ENCODE measurements around the gene FOXJ3. TPM values are rescaled to one million over a fixed set of nuclear protein-coding genes. Genes with fewer than 3 reads are reported as not detected.

Gene FOXJ3
- total RNA-seq, 1 experiment from 2014 or later: 51.1 TPM

DNA sequence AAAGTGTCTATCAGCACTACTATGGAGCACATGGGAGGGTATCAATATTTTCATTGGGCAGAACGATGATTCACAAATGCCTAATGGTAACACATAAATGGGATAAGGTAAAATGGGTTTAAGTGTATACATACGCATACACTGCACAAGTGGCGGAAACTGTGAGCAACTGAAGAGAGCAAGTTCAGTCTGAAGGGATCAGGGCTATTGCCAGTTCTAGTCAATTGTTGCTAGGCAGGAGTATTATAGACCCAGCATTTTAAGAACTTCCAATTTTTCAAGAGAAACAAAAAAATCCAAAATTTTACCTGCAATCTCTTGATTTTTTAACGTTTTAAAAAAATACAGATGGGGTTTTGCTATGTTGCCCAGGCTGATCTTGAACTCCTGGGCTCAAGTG lies 23.1 kb downstream of the FOXJ3 start:
- peaks cover 0 to 6% of the 10 kb centered on the region in 2 experiments; a peak in 2 of 4 replicates for H3K4me1 ChIP-seq (ENCODE audit: control insufficient read depth in 1 of 2, insufficient read depth in 2 of 2, low read length in 2 of 2)
- peaks cover 50% of the 10 kb centered on the region; the same call in 1 of the 2 replicates for H4K20me1 ChIP-seq (ENCODE audit: insufficient read depth)
- BruUV-seq (replicated peaks): no TSS peak
- POLR2A ChIA-PET: no interaction called here
- H3K36me3 ChIP-seq (ENCODE audit: control insufficient read depth in 1 of 2, insufficient read depth in 2 of 2, low read length in 2 of 2): peaks cover 0 to 7% of the 10 kb centered on the region in 2 experiments; a peak in 1 of 4 replicates
- no peak overlapping the region for H3K27ac ChIP-seq (ENCODE audit: low read depth, low read length)
- H3K9me3 ChIP-seq (ENCODE audit: control insufficient read depth in 1 of 2, insufficient read depth in 1 of 2, low read depth in 1 of 2, low read length in 2 of 2): no peaks in the 10 kb centered on the region
- ATAC-seq (no peak), DNase-seq (ENCODE audit: low read depth, low spot score) (no peak)
- RAD21 ChIA-PET (ENCODE audit: low non-redundant PET in 1 of 2, low total read pairs in 2 of 2, uncharacterized antibody in 2 of 2, unreplicated experiment in 2 of 2): no interaction called here
- H3K9ac ChIP-seq (ENCODE audit: low read length): no peak overlapping the region
- no peaks in the 10 kb centered on the region for H3K9me2 ChIP-seq (ENCODE audit: insufficient read depth)
- no peaks in the 10 kb centered on the region for H3K27me3 ChIP-seq (ENCODE audit: insufficient read depth, low read length)
- no peak overlapping the region for H3K4me3 ChIP-seq (replicated peaks in 1 of 2; ENCODE audit: low read depth in 1 of 2, low read length in 2 of 2)
- CTCF ChIA-PET: no interaction called here
- no peak overlapping the region for H3K4me2 ChIP-seq (ENCODE audit: low read length)
- peaks cover 96% of the 10 kb centered on the region for H3K79me2 ChIP-seq (ENCODE audit: insufficient read depth, low read length)
- TF ChIP-seq ZNF274 (IDR thresholded peaks at IDR 0.05; ENCODE audit: low read depth, low read length) (no peak), EZH2 (IDR thresholded peaks at IDR 0.05) (no peak), SIN3A (IDR thresholded peaks at IDR 0.05; ENCODE audit: low read depth) (no peak), TCF7L2 (IDR thresholded peaks at IDR 0.05; ENCODE audit: borderline replicate concordance, extremely low read depth, insufficient read depth, insufficient read length) (no peak), FOSL1 (IDR thresholded peaks at IDR 0.05; ENCODE audit: low read depth) (no peak), RAD21 (IDR thresholded peaks at IDR 0.05; ENCODE audit: low read depth) (no peak), YY1 (IDR thresholded peaks at IDR 0.05; ENCODE audit: extremely low read depth, insufficient replicate concordance, low read depth, low read length) (no peak), SRF (IDR thresholded peaks at IDR 0.05; ENCODE audit: low read depth) (no peak), CEBPB (IDR thresholded peaks at IDR 0.05; ENCODE audit: low read depth) (no peak)
- TF ChIP-seq, protein P1, sequence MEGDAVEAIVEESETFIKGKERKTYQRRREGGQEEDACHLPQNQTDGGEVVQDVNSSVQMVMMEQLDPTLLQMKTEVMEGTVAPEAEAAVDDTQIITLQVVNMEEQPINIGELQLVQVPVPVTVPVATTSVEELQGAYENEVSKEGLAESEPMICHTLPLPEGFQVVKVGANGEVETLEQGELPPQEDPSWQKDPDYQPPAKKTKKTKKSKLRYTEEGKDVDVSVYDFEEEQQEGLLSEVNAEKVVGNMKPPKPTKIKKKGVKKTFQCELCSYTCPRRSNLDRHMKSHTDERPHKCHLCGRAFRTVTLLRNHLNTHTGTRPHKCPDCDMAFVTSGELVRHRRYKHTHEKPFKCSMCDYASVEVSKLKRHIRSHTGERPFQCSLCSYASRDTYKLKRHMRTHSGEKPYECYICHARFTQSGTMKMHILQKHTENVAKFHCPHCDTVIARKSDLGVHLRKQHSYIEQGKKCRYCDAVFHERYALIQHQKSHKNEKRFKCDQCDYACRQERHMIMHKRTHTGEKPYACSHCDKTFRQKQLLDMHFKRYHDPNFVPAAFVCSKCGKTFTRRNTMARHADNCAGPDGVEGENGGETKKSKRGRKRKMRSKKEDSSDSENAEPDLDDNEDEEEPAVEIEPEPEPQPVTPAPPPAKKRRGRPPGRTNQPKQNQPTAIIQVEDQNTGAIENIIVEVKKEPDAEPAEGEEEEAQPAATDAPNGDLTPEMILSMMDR (IDR thresholded peaks at IDR 0.05 in 2 of 3, conservative IDR thresholded peaks at IDR 0.05 in 1 of 3; ENCODE audit: borderline replicate concordance in 1 of 3, insufficient read depth in 1 of 3, low read depth in 2 of 3, low read length in 2 of 3): no peak
- TF ChIP-seq, protein P2, sequence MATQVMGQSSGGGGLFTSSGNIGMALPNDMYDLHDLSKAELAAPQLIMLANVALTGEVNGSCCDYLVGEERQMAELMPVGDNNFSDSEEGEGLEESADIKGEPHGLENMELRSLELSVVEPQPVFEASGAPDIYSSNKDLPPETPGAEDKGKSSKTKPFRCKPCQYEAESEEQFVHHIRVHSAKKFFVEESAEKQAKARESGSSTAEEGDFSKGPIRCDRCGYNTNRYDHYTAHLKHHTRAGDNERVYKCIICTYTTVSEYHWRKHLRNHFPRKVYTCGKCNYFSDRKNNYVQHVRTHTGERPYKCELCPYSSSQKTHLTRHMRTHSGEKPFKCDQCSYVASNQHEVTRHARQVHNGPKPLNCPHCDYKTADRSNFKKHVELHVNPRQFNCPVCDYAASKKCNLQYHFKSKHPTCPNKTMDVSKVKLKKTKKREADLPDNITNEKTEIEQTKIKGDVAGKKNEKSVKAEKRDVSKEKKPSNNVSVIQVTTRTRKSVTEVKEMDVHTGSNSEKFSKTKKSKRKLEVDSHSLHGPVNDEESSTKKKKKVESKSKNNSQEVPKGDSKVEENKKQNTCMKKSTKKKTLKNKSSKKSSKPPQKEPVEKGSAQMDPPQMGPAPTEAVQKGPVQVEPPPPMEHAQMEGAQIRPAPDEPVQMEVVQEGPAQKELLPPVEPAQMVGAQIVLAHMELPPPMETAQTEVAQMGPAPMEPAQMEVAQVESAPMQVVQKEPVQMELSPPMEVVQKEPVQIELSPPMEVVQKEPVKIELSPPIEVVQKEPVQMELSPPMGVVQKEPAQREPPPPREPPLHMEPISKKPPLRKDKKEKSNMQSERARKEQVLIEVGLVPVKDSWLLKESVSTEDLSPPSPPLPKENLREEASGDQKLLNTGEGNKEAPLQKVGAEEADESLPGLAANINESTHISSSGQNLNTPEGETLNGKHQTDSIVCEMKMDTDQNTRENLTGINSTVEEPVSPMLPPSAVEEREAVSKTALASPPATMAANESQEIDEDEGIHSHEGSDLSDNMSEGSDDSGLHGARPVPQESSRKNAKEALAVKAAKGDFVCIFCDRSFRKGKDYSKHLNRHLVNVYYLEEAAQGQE (IDR thresholded peaks at IDR 0.05; ENCODE audit: low read depth): no peak
- no peak overlapping the region for H2AFZ ChIP-seq (ENCODE audit: low read depth, low read length, poor library complexity, severe bottlenecking)
- intact Hi-C loops (cut with micrococcal nuclease): no loop called here
